H9 (cell line): ENCODE measurements around the gene OR2F2. TPM values are rescaled to one million over a fixed set of nuclear protein-coding genes. Genes with fewer than 3 reads are reported as not detected.

ENCODE experiments used
- DNase-seq: peaks from one replicate; pipeline ENCODE4 v3.0.0-alpha.2; 2017
- H2AFZ ChIP-seq: one replicate; pipeline ENCODE4 v1.6.1; 2013; ENCODE audit warnings: mild to moderate bottlenecking, low read length, control low read depth, moderate library complexity
- H2AK5ac ChIP-seq: 2 replicates; pipeline ENCODE4 v1.6.1; 2013; ENCODE audit warnings: low read length, control low read depth, mixed read lengths; ENCODE audit not compliant: insufficient read length
- H2BK120ac ChIP-seq: one replicate; pipeline ENCODE4 v1.6.1; 2013; ENCODE audit warnings: low read depth, mild to moderate bottlenecking, low read length, control low read depth, inconsistent platforms; ENCODE audit not compliant: poor library complexity, severe bottlenecking
- H2BK12ac ChIP-seq: 2 replicates; pipeline ENCODE4 v1.6.1; 2013; ENCODE audit warnings: low read length, control low read depth, mixed read lengths, low read depth; ENCODE audit not compliant: insufficient read length
- H2BK15ac ChIP-seq: 2 replicates; pipeline ENCODE4 v1.6.1; 2013; ENCODE audit warnings: low read depth, low read length, control low read depth
- H2BK20ac ChIP-seq: one replicate; pipeline ENCODE4 v1.6.1; 2013; ENCODE audit warnings: low read depth, mild to moderate bottlenecking, low read length, control low read depth, inconsistent platforms; ENCODE audit not compliant: poor library complexity, severe bottlenecking
- H2BK5ac ChIP-seq: 2 replicates; pipeline ENCODE4 v1.6.1; 2013; ENCODE audit warnings: low read length, control low read depth, mixed read lengths; ENCODE audit not compliant: insufficient read length
- H3K14ac ChIP-seq: 2 replicates; pipeline ENCODE4 v1.6.1; 2013; ENCODE audit warnings: low read length, control low read depth; ENCODE audit not compliant: insufficient read depth
- H3K18ac ChIP-seq: 2 replicates; pipeline ENCODE4 v1.6.1; 2013; ENCODE audit warnings: low read depth, mild to moderate bottlenecking, mixed read lengths, low read length, control low read depth; ENCODE audit not compliant: insufficient read length
- H3K23ac ChIP-seq: 2 replicates; pipeline ENCODE4 v1.6.1; 2013; ENCODE audit warnings: low read length, control low read depth, mixed read lengths, low read depth; ENCODE audit not compliant: insufficient read length
- H3K23me2 ChIP-seq: 2 replicates; pipeline ENCODE4 v1.6.1; 2013; ENCODE audit warnings: low read depth, mild to moderate bottlenecking, mixed read lengths, low read length, control low read depth; ENCODE audit not compliant: insufficient read length, poor library complexity, severe bottlenecking
- H3K27ac ChIP-seq: 2 replicates; pipeline ENCODE4 v1.5.1; 2013; ENCODE audit warnings: low read length, control low read depth, mixed read lengths, low read depth; ENCODE audit not compliant: insufficient read length
- H3K27me3 ChIP-seq: 2 replicates; pipeline ENCODE4 v1.6.1; 2013; ENCODE audit warnings: low read length, control low read depth, inconsistent platforms; ENCODE audit not compliant: insufficient read depth
- H3K4ac ChIP-seq: 2 replicates; pipeline ENCODE4 v1.6.1; 2013; ENCODE audit warnings: low read depth, mild to moderate bottlenecking, control low read depth, inconsistent platforms, low read length, moderate library complexity
- H3K4me1 ChIP-seq: 2 replicates; pipeline ENCODE4 v1.6.1; 2013; ENCODE audit warnings: low read length, control low read depth, inconsistent platforms; ENCODE audit not compliant: insufficient read depth
- H3K4me2 ChIP-seq: 2 replicates; pipeline ENCODE4 v1.6.1; 2013; ENCODE audit warnings: low read length, control low read depth, mixed read lengths; ENCODE audit not compliant: insufficient read length, insufficient read depth
- H3K56ac ChIP-seq: 2 replicates; pipeline ENCODE4 v1.6.1; 2013; ENCODE audit warnings: low read depth, mild to moderate bottlenecking, mixed read lengths, low read length, control low read depth; ENCODE audit not compliant: insufficient read length
- H3K79me1 ChIP-seq: 2 replicates; pipeline ENCODE4 v1.6.1; 2013; ENCODE audit warnings: low read depth, mild to moderate bottlenecking, moderate library complexity, low read length, control low read depth, inconsistent platforms; ENCODE audit not compliant: insufficient read depth, poor library complexity, severe bottlenecking
- H3K79me2 ChIP-seq: 2 replicates; pipeline ENCODE4 v1.6.1; 2013; ENCODE audit warnings: low read length, control low read depth, inconsistent platforms; ENCODE audit not compliant: insufficient read depth
- H3K9ac ChIP-seq: 2 replicates; pipeline ENCODE4 v1.6.1; 2013; ENCODE audit warnings: low read length, control low read depth, mixed read lengths; ENCODE audit not compliant: insufficient read length; ENCODE audit errors: extremely low read depth
- H3K9me3 ChIP-seq: one replicate; pipeline ENCODE4 v1.6.1; 2013; ENCODE audit warnings: low read depth, low read length, inconsistent platforms; ENCODE audit not compliant: control insufficient read depth
- H3T11ph ChIP-seq: one replicate; pipeline ENCODE4 v1.6.1; 2013; ENCODE audit warnings: mild to moderate bottlenecking, low read length, control low read depth, inconsistent platforms
- H4K20me1 ChIP-seq: one replicate; pipeline ENCODE4 v1.6.1; 2013; ENCODE audit not compliant: control insufficient read depth, insufficient read length, insufficient read depth
- H4K5ac ChIP-seq: 2 replicates; pipeline ENCODE4 v1.6.1; 2013; ENCODE audit warnings: low read depth, mild to moderate bottlenecking, mixed read lengths, low read length, control low read depth; ENCODE audit not compliant: insufficient read length
- H4K8ac ChIP-seq: replicated peaks from 2 replicates; pipeline ENCODE4 v1.6.1; 2013; ENCODE audit warnings: low read length, control low read depth, mixed read lengths, low read depth; ENCODE audit not compliant: insufficient read length
- H4K91ac ChIP-seq: 2 replicates; pipeline ENCODE4 v1.6.1; 2013; ENCODE audit warnings: low read depth, mild to moderate bottlenecking, moderate library complexity, mixed read lengths, low read length, control low read depth; ENCODE audit not compliant: insufficient read length
- H3K27ac Mint-ChIP-seq, 3 experiments: 2 replicates in 2 of 3; 3 replicates in 1 of 3; pipeline ENCODE4 v1.8.0; 2020 to 2021; ENCODE audit warnings: mixed read lengths in 3 of 3, mild to moderate bottlenecking in 1 of 3, moderate library complexity in 1 of 3
- H3K27me3 Mint-ChIP-seq: 2 replicates; pipeline ENCODE4 v1.8.0; 2021; ENCODE audit warnings: low read depth, mild to moderate bottlenecking, moderate library complexity, mixed read lengths
- H3K36me3 Mint-ChIP-seq, 3 experiments: 2 replicates in 2 of 3; 3 replicates in 1 of 3; pipeline ENCODE4 v1.8.0; 2020 to 2021; ENCODE audit warnings: low read depth in 3 of 3, mixed read lengths in 3 of 3; ENCODE audit not compliant: insufficient read depth in 1 of 3
- H3K4me1 Mint-ChIP-seq, 2 experiments: 2 replicates each; pipeline ENCODE4 v1.8.0; 2020; ENCODE audit warnings: mixed read lengths in 2 of 2
- H3K4me3 Mint-ChIP-seq, 2 experiments: 2 replicates in 1 of 2; 3 replicates in 1 of 2; pipeline ENCODE4 v1.8.0; 2020 to 2021; ENCODE audit warnings: mild to moderate bottlenecking in 2 of 2, mixed read lengths in 2 of 2, moderate library complexity in 1 of 2
- H3K9me3 Mint-ChIP-seq, 2 experiments: 2 replicates in 1 of 2; 3 replicates in 1 of 2; pipeline ENCODE4 v1.8.0; 2020; ENCODE audit warnings: mild to moderate bottlenecking in 2 of 2, mixed read lengths in 2 of 2, moderate library complexity in 1 of 2
- CTCF ChIP-seq: fragments of 200-600 bp; sonication (generic); conservative IDR thresholded peaks from 3 replicates; pipeline ENCODE4 v1.8.0; 2021; ENCODE audit warnings: antibody characterized with exemption, mild to moderate bottlenecking
- WGBS: extraction: QIAGEN DNeasy Blood & Tissue Kit; methylation state at CpG from one replicate; pipeline ENCODE4 v1.1.7; 2013; ENCODE audit warnings: missing lambda C conversion rate, low lambda C conversion rate, mixed read lengths; ENCODE audit not compliant: insufficient read length; ENCODE audit errors: extremely low coverage; 5-methylcytosine and 5-hydroxymethylcytosine counted together
- total RNA-seq: library from RNA; stranded (reverse); gene quantifications from 2 replicates; pipeline ENCODE4 v1.2.1, GENCODE V29; 2021

Gene OR2F2
- total RNA-seq, 1 experiment from 2014 or later, result not detected

- no peak overlapping the region for H2BK5ac ChIP-seq
- no peaks in the 10 kb centered on the region for H3K79me2 ChIP-seq
- no peak overlapping the region for H3K4me2 ChIP-seq
- H3K23ac ChIP-seq, result no peak overlapping the region
- Mint-ChIP-seq H3K4me3 (no peak overlapping the region), H3K36me3 (no peaks in the 10 kb centered on the region), H3K9me3 (no peaks in the 10 kb centered on the region), H3K4me1 (no peaks in the 10 kb centered on the region), H3K27ac (no peak overlapping the region), H3K27me3 (no peaks in the 10 kb centered on the region)
- no peak overlapping the region for H4K5ac ChIP-seq
- no peak overlapping the region for H3K9ac ChIP-seq
- no peaks in the 10 kb centered on the region for H3K27me3 ChIP-seq
- no peak overlapping the region for H4K8ac ChIP-seq
- no peak overlapping the region for H3K14ac ChIP-seq
- no peaks in the 10 kb centered on the region for H3K23me2 ChIP-seq
- H3K56ac ChIP-seq, result no peak overlapping the region
- H2BK20ac ChIP-seq, result no peak overlapping the region
- H3K4me1 ChIP-seq, result no peaks in the 10 kb centered on the region
- no peak overlapping the region for H2BK120ac ChIP-seq
- no peak overlapping the region for H4K91ac ChIP-seq
- no peak overlapping the region for H2AK5ac ChIP-seq
- no peak overlapping the region for H2BK12ac ChIP-seq
- no peak overlapping the region for H2AFZ ChIP-seq
- H3T11ph ChIP-seq, result no peak overlapping the region
- no peak overlapping the region for H2BK15ac ChIP-seq
- no peak for DNase-seq
- no peak overlapping the region for H3K18ac ChIP-seq
- no peaks in the 10 kb centered on the region for H3K9me3 ChIP-seq
- H3K4ac ChIP-seq, result no peak overlapping the region
- no peaks in the 10 kb centered on the region for H4K20me1 ChIP-seq
- TF ChIP-seq CTCF, result no peak
- no CpG with 5 or more reads among the region's 3 CpGs for WGBS
- no peak overlapping the region for H3K27ac ChIP-seq
- H3K79me1 ChIP-seq, result no peaks in the 10 kb centered on the region
Observed at GRCh38 chr7:143913945-143914615, 21.0 kb upstream of the OR2F2 start.
